ENCODE data around the gene ZRANB3. TPM values are rescaled to one million over a fixed set of nuclear protein-coding genes. Genes with fewer than 3 reads are reported as not detected.

Gene ZRANB3
- total RNA-seq, 3 donors from 2014 or later (not counting 1 experiment from before 2014, with no cell fraction given) = 5.0 to 7.7 (median 5.3) TPM

GRCh38 chr2:135311962-135312361, 219.1 kb downstream of the ZRANB3 start:
- DNase-seq (no peak), ATAC-seq (no peak)
- Histone ChIP-seq H3K27me3 (ENCODE audit: control insufficient read depth, insufficient read depth, low read length) (no peaks in the 10 kb centered on the region), H3K9me3 (ENCODE audit: control insufficient read depth, insufficient read depth, low read length) (peaks cover 3% of the 10 kb centered on the region), H3K27ac (ENCODE audit: low read length) (no peak overlapping the region), H3K36me3 (ENCODE audit: control insufficient read depth, insufficient read depth, low read length) (no peaks in the 10 kb centered on the region), H3K4me1 (ENCODE audit: control insufficient read depth, insufficient read depth, low read length) (no peaks in the 10 kb centered on the region), H3K4me3 (ENCODE audit: low read length) (no peak overlapping the region)
- H3K9me3 Mint-ChIP-seq = peaks cover 0 to 3% of the 10 kb centered on the region in 2 donors
- no peaks in the 10 kb centered on the region for H3K27me3 Mint-ChIP-seq (ENCODE audit: low read depth in 2 of 2)
- peaks cover 5% of the 10 kb centered on the region for H3K36me3 Mint-ChIP-seq
- no peak overlapping the region for H3K4me3 Mint-ChIP-seq
- no peak overlapping the region for H3K27ac Mint-ChIP-seq
- TF ChIP-seq, protein P1, sequence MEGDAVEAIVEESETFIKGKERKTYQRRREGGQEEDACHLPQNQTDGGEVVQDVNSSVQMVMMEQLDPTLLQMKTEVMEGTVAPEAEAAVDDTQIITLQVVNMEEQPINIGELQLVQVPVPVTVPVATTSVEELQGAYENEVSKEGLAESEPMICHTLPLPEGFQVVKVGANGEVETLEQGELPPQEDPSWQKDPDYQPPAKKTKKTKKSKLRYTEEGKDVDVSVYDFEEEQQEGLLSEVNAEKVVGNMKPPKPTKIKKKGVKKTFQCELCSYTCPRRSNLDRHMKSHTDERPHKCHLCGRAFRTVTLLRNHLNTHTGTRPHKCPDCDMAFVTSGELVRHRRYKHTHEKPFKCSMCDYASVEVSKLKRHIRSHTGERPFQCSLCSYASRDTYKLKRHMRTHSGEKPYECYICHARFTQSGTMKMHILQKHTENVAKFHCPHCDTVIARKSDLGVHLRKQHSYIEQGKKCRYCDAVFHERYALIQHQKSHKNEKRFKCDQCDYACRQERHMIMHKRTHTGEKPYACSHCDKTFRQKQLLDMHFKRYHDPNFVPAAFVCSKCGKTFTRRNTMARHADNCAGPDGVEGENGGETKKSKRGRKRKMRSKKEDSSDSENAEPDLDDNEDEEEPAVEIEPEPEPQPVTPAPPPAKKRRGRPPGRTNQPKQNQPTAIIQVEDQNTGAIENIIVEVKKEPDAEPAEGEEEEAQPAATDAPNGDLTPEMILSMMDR (IDR thresholded peaks at IDR 0.05) = no peak
- intact Hi-C loops (cut with micrococcal nuclease) = no loop called here
- no peaks in the 10 kb centered on the region for H3K4me1 Mint-ChIP-seq
- WGBS (ENCODE audit: insufficient coverage) = 100% methylated on average over 2 of the region's 2 CpGs

DNA sequence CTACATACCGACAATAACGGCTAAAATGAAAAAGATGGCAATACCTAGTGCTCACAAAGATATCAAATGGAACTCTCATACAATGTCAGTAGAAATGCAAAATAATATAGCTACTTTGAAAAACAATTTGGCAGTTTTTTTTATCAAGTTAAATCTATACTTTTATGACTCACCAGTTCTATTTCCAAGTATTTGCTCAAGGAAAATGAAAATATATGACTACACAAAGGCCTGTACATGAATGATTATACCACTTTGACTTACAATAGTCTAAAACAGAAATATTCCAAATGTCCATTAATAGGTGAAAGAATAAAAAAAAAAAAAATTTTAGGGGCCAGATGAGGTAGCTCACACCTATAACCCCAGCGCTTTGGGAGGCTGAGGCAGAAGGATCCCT, 219.8 kb downstream of the ZRANB3 start:
- Mint-ChIP-seq H3K4me3 (no peak overlapping the region), H3K36me3 (peaks cover 5% of the 10 kb centered on the region), H3K4me1 (no peaks in the 10 kb centered on the region), H3K9me3 (peaks cover 0 to 3% of the 10 kb centered on the region in 2 donors), H3K27me3 (ENCODE audit: low read depth in 2 of 2) (no peaks in the 10 kb centered on the region), H3K27ac (no peak overlapping the region)
- no peaks in the 10 kb centered on the region for H3K36me3 ChIP-seq (ENCODE audit: control insufficient read depth, insufficient read depth, low read length)
- H3K9me3 ChIP-seq (ENCODE audit: control insufficient read depth, insufficient read depth, low read length) = peaks cover 8% of the 10 kb centered on the region
- ATAC-seq (no peak), DNase-seq (no peak)
- no peaks in the 10 kb centered on the region for H3K27me3 ChIP-seq (ENCODE audit: control insufficient read depth, insufficient read depth, low read length)
- no peak overlapping the region for H3K27ac ChIP-seq (ENCODE audit: low read length)
- intact Hi-C loops (cut with micrococcal nuclease) = no loop called here
- TF ChIP-seq, protein P1 (IDR thresholded peaks at IDR 0.05) = no peak
- H3K4me1 ChIP-seq (ENCODE audit: control insufficient read depth, insufficient read depth, low read length) = no peaks in the 10 kb centered on the region
- WGBS (ENCODE audit: insufficient coverage) = 97% methylated on average over 2 of the region's 3 CpGs
- H3K4me3 ChIP-seq (ENCODE audit: low read length) = no peak overlapping the region

- WGBS (ENCODE audit: insufficient coverage) = 97% methylated on average over 3 of the region's 4 CpGs
- H3K27ac Mint-ChIP-seq = no peak overlapping the region
Observed at GRCh38 chr2:135304694-135305093, 226.3 kb downstream of the ZRANB3 start.

More at GRCh38 chr2:135304694-135305093, 226.3 kb downstream of the ZRANB3 start:
- Histone ChIP-seq H3K9me3 (ENCODE audit: control insufficient read depth, insufficient read depth, low read length) (peaks cover 11% of the 10 kb centered on the region), H3K27ac (ENCODE audit: low read length) (no peak overlapping the region), H3K27me3 (ENCODE audit: control insufficient read depth, insufficient read depth, low read length) (no peaks in the 10 kb centered on the region), H3K4me1 (ENCODE audit: control insufficient read depth, insufficient read depth, low read length) (no peaks in the 10 kb centered on the region), H3K36me3 (ENCODE audit: control insufficient read depth, insufficient read depth, low read length) (no peaks in the 10 kb centered on the region), H3K4me3 (ENCODE audit: low read length) (no peak overlapping the region)
- DNase-seq = no peak
- TF ChIP-seq, protein P1 (IDR thresholded peaks at IDR 0.05) = no peak
- no peak overlapping the region for H3K4me3 Mint-ChIP-seq
- H3K36me3 Mint-ChIP-seq = peaks cover 22% of the 10 kb centered on the region
- no peaks in the 10 kb centered on the region for H3K27me3 Mint-ChIP-seq (ENCODE audit: low read depth in 2 of 2)
- ATAC-seq = no peak
- peaks cover 0 to 6% of the 10 kb centered on the region in 2 donors for H3K4me1 Mint-ChIP-seq
- intact Hi-C loops (cut with micrococcal nuclease) = no loop called here
- H3K9me3 Mint-ChIP-seq = peaks cover 8 to 9% of the 10 kb centered on the region in 2 donors
